Eye (tissue), 1 donor: ENCODE measurements around the gene SLC22A4.

ENCODE experiments used
- DNase-seq: peaks from one replicate; pipeline ENCODE4 v3.0.0-alpha.2; 2015

SLC22A4 gene

GRCh38 chr5:132293992-132294727 lies at the start of gene SLC22A4:
Gene SLC22A4, plus strand, starts transcription at chr5:132294394. Its CDS starts 223 bp downstream, at chr5:132294617.
- DNase-seq, result peak; percentile 97

- DNase-seq, result no peak
Measured at GRCh38 chr5:132245593-132245992, 48.6 kb upstream of the SLC22A4 start.

DNA sequence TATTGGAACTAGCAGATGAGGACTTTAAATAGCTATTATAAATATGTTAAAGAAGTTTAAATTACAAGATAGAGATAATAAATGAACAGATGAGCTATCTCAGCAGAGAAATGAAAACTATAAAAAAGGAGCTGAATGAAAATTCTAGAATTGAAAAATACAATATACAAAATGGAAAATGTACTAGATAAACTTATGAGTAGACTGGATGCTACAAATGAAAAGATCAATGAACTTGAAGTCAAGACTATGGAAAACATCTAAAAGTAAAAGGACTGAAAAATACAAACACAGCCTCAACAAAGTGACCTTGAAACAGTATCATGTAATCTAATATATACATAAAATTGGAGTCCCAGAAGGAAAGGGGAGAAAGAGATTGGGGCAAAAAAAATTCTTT lies 47.4 kb upstream of the SLC22A4 start:
- no peak for DNase-seq

GRCh38 chr5:132250547-132250946 lies 43.6 kb upstream of the SLC22A4 start:
- no peak for DNase-seq

GRCh38 chr5:132251220-132251725 lies 42.9 kb upstream of the SLC22A4 start:
- DNase-seq, result no peak

DNA sequence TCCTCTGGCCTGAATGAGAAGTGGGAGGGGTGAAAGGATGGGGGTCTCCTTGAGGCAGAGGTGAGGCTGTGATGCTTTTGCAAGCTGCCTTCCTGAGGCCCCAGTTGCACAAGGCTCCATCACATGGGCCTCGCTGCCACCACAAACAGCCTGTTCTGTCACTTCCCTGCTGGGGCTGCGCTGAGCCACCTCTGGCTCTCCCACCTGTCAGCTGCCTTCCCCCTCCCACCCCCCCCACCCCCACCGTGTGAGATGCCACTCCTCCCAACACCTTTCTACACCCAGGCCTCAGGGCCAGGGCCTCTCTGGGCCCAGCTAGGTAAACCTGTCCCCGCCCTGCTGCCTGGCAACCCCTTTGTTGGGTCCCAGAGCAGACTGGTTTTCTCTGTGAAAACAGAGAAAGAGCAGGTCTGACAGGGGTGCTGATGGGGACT lies 41.2 kb upstream of the SLC22A4 start:
- DNase-seq, result no peak

GRCh38 chr5:132253452-132254320 lies 40.5 kb upstream of the SLC22A4 start:
- DNase-seq, result no peak

- no peak for DNase-seq
Measured at GRCh38 chr5:132254321-132254977, 39.7 kb upstream of the SLC22A4 start.

- DNase-seq, result no peak
Measured at GRCh38 chr5:132256086-132256782, 38.0 kb upstream of the SLC22A4 start.

DNA sequence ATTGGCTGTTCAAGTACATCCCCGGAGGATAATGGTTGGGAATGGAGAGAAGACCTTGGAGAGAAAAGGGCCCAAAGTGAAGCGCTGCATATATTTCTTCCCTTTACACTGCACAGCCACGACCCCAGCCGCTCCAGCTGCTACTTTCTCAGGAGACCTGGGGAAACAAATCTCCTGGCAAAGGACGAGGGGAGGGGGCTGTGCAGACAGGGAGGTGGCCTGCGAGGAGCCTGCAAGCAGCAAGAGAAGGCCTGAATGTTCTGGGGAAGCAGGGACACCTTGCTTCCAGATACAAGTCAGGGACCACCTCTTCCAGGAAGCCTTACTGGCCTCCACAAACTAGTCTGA lies 37.4 kb upstream of the SLC22A4 start:
- DNase-seq, result no peak

- peak; percentile 84 for DNase-seq
Measured at GRCh38 chr5:132257131-132258101, 36.8 kb upstream of the SLC22A4 start, which contains the start of gene PDLIM4. Gene PDLIM4, plus strand, starts transcription at chr5:132257696. Its CDS starts 39 bp downstream, at chr5:132257735.

DNA sequence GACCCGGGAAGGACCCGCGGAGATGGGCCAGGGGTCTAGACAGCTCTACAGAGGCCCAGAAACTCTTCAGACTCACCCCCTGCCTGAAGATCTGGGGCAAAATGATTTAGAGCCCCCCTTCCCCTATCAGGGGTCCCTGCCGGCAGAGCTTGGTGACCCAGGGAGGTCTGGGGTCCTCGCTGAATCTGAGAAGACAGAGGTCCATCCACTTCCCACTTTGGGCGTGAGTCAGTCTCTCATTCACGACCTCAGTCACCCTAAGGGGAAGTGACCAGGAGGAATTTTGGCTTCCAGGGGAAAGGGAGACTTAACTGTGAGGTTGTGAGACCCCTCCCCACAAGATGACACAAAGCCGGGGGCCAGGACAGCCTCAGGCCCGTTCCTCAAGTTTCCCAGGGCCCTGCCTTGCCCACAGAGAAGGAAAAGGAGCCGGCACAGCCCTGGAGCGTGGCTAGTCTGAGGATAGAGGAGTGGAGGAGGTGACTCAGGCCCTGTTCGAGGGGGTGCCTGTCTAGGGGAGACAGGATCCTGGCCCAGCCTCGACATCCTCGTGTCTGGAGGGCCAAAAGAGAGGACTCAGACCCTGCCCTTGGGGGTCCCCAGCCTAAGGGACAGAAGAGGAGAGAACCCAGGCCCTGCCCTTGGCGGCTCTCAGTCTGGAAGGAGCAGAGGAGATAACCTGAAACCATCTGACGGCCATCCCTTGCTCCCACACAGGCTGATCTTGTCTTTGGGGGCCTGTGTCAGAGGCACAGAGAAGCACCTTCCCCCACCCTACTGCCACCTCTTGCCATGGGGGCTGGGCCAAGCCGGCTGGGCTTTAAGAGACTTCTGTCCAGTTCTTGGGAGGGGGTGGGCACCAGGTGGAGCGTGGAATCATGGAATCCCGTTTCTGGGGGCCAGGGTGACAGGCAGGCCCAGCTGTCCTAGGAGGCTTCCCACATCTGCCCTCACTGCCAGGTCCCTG lies 35.8 kb upstream of the SLC22A4 start:
- no peak for DNase-seq

GRCh38 chr5:132259069-132259851 lies 34.9 kb upstream of the SLC22A4 start:
- peak; percentile 91 for DNase-seq

DNA sequence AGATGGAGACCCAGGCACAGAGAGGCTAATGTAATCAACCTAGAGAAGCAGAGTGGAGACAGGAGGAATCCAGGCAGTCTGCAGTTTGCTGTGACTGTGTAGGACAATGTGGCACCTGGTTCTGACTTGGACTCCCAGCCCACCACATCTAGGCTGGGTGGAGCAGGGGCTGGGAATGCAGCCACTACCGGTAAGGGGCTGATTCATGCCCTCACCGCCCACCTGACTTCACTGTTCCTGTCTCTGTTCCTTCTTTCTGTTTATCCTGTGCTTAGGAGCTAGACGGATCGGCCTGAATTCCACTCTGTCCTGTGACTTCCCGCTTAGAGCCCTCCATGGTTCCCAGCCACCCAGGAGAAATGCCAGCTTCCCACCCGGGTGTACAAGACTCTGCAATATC lies 34.1 kb upstream of the SLC22A4 start:
- no peak for DNase-seq

DNA sequence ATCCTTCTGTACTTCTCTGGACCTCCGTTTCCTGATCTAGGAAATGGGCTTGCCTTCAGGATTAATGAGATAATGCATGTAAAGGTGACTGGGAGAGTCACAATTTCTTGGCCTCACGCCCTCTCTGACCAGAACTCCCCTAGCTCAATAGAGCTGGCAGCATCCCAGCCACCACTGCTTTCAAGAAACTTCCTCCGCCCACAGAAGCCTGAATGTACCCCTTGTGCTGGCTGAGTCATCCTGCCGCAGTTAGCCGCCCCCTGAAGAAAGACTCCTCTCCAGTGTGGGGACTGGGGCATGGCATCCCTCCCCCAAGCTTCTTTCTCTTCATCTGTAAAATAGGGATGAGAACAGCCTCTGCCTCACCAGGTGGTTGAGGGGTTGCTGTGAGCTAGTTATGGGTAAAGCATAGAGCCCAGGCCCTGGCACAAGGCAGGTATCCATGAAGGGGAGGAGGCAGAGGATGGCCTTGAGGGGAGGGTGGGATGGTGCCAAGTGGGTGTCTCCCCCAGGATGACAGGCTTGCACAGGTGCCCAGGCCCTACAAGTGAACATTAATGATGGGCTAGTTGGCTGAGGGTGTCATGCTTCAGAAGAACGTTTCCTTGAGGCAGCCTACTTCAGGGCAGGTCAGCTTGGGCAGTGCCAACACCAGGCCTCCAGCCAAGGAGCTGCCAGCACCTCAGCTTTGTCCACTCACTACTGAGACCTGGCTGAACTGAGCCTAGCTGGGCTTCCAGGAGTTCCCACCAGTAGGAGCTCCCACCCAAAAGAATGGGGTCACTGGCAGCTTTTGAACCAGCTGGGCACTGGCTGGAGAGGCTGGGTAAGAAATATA lies 33.3 kb upstream of the SLC22A4 start:
- no peak for DNase-seq

DNA sequence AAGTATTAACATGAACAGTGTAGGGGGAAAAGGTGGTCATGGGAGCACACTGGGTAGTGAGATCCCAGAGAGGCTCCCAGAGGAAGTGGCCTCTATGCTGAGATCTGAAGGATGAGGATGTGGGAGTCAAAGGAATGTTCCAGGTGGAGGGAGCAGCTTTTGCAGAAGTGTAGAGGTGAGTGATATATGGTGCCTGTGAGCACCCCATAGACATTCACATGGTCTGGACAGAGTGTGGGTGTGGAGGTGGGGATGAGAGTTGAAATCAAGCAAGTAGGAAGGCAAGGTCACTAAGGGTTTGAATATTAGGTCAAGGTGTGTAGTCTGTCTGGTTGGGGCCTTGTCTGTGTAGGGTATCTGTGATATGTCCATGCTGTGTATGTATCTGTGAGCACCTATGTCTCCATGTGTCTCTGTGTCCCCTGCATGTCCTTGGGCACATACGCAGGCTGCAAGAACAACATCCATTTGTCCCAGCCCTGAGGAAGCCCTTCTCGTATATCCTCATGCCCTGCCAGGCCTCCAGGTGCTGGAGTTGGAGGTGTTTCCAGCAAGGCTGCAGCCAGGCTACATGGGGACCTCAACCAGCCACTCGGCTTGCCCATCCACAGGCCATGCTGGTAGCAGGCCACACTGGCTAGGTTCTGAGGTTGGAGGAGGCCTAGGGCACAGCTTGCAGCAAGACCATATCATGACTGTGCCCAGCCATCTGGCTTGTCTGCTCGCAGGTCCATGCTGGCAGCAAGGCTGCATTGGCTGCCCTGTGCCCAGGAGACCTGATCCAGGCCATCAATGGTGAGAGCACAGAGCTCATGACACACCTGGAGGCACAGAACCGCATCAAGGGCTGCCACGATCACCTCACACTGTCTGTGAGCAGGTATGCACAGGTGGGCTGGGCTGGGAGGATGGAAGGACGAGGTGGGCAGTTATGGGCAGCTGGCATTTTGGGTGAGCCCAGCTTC lies 32.0 kb upstream of the SLC22A4 start:
- no peak for DNase-seq
